ENCODE data around the gene CHTF8.

Gene CHTF8

DNA sequence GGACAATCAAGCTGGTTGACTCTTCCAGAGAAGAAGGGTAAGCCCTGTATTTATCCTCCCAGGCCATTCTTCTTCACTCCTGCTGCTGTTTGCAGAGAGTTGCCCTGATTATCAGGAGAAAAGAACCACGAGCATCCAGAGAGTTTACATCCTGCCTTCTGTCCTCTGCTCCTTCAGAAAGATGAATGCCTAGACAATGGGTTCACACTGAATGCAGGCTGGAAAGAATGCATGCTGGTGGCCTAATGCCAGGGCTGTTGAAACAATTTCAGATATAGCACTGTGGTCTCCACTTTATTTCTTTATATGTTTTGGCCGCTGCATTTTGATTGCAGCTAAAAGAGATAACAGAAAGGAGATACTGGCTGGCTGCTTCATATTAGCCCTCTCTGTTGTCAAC is 48.1 kb downstream of the CHTF8 start:
- no peak for DNase-seq

DNA sequence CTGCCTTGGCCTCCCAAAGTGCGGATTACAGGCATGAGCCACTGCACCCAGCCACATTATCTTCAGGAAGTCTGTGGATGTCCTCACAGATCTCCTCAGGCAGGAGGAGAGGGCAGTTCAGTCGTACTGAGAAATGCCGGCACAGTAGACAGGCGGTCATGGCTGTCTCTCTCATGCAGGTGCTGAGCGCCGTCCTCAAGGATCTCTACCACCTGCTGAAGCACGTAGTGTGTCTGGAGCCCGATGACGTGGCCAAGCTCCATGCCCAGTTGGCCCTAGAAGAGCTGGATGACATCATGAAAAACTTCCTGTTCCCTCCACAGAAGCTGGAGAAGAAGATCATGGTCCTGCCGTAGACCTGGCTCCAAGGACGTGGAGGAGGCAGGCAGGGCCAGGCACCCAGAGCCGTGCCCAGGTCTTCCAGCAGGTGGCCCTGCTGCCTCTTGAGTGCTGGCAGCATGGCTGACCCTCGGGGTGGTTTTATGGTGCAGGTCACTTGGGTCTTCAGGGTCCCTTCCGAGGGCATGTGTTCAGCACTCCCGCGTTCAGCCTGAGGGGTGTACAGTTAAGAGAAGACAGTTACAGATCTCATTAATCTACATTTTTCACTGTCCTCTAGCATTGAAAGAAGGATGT is 49.0 kb downstream of the CHTF8 start:
- DNase-seq = no peak

DNA sequence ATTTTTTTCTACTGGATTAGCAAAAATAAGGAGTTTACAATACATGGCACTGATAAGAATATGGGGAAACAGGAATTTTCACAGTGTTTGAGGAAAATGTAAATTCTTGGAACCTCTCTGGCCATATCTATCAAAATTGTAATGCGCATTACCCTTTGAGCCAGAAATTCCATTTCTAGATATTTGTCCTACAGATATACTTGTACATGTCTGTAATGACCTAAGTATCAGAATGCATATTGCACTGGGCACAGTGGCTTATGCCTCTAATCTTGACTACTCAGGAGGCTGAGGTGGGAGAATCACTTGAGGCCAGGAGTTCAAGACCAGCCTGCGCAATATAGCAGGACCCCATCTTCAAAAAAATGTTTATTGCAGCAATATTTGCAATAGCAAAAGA is 52.7 kb downstream of the CHTF8 start:
- no peak for DNase-seq

DNA sequence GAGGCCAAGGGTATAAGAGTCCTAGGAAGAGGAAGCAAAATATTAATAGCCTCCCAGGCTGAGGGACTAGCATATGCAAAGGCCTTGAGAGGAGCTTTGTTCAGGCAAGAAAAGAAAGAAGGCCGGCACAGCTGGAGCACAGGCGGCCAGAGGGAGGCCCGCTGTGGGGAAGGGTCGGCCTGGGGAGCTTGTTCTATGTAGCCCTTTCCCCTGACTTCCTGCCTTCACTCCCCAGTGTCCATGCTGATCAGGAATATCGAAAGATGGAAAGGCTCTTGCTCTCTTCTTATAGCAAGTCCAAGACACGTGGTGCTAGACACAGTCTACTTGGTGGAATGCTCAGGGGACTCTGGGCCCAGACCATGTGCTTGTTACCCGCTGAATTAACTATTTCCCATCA is 54.3 kb downstream of the CHTF8 start:
- DNase-seq = no peak

DNA sequence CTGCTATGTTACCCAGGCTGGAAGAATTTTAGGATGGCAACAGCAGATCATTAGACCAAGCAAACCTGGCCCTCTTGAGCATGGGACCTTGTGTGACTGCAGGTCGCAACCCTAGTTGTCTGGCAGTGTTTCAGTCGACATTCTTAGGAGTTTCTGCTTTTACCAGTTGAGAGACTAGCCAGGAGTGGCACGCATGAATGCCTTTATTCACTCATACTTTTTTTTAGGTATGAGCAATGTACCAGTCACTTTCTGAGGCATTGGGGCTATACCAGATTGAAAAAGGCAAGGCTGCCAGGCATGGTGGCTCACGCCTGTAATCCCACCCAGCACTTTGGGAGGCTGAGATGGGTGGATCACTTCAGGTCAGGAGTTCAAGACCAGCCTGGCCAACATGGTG is 55.1 kb downstream of the CHTF8 start:
- no peak for DNase-seq

DNA sequence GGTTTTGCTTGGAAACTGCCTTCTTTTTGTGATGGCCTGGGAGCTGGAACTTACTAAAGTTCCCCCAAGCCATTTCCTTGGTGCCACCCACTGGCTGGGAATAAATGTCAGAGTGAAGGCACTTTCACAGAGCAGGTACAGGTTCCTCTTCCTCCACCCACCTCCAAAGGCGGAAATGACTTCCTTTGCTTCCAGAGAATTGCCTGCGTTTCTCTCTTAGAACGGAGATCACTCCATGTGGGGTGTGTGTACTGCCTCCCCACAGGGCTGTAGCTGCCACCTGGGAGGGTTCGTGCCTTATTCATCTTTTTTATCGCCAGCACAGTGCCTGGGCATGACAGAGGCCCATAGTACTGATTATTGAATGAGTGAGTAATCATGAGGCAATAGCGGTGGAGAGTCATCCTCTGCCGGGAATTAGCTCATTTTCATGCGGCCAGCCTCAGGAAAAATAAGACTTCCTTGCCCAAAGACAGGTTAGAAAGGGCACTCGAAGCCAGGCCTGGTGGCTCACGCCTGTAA is 59.1 kb downstream of the CHTF8 start:
- no peak for DNase-seq

DNA sequence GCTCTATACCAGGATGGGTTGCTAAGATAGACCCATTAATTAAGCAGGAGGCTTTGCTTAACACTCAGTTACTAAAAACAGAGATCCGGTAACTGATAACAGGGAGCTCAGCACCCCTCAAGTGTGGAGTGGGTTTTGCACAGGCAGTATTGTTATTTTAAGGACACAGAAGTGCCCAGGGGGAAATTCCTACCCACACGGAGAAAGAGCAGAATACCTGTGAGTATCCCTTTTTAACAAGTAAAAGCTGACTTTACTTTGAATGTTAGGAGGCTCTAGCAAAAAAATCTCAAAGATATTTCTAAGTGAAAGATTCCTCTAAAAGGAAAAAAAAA is 59.8 kb downstream of the CHTF8 start:
- DNase-seq = no peak

DNA sequence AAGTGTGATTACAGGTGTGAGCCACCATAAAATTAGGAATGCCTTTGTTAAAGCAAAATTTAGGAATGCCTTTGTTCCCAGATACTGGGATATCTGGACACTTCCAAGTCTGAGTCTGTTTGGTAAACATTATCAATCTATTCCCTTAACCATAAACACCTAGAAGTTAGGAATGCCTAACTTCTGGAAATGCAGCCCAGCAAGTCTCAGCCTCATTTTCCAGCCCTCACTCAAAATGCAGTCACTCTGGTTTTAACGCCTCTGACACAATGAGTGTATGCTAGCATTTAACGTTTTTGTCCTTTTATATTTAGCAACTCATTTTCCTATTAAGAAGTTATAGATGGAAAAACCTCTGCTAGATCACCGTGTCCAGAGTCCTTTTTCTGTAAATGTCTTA is 61.4 kb downstream of the CHTF8 start:
- no peak for DNase-seq

DNA sequence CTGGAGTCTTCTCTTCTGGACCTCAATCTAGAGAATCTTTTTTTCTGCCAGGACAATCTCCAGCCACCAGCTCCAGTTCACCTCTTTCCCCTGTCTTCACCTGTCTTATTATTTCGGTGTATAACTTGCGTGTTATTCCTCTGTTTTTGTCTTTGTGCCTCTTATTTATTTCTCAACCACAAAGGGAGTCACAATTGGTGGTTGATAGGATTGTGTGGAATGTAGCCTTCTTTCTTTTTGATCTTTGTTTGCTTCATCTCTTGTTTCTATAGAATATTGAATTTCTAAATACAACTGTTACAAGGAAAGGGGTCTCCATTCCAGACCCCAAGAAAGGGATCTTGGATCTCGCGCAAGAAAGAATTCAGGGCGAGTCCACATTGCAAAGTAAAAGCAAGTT is 62.9 kb downstream of the CHTF8 start:
- no peak for DNase-seq

Data from activated effector memory CD4-positive, alpha-beta T cell treated with anti-CD3 and anti-CD28 coated beads, Interleukin-2, amount 50 U/mL, for 16 hours (primary cell).